ENCODE data around the gene CCDC127. TPM values are rescaled to one million over a fixed set of nuclear protein-coding genes. Genes with fewer than 3 reads are reported as not detected.
A peak's percentile ranks its signal among the peaks of the same experiment; 100 is the strongest.

The CCDC127 gene
- total and polyA plus RNA-seq, 2 of the 4 experiments (the other 2 are of a cell fraction), result 3.2 to 3.9 TPM

- Histone ChIP-seq H3K56ac (ENCODE audit: extremely low read depth, insufficient read depth, low read length) (no peak overlapping the region), H3K4me3 (ENCODE audit: insufficient read depth, low read depth, low read length) (no peak overlapping the region), H3K9ac (ENCODE audit: low read depth, low read length) (no peak overlapping the region), H2BK20ac (ENCODE audit: low read depth, low read length) (no peak overlapping the region), H3K14ac (replicated peaks; ENCODE audit: low read depth, low read length) (no peak overlapping the region), H4K20me1 (ENCODE audit: insufficient read depth, low read length) (peaks cover 2% of the 10 kb centered on the region; the same call in 1 of the 2 replicates), H2BK120ac (ENCODE audit: low read depth, low read length) (no peak overlapping the region), H2AK9ac (replicated peaks; ENCODE audit: low read depth, low read length, poor library complexity) (no peak overlapping the region), H2AFZ (replicated peaks; ENCODE audit: low read length, poor library complexity) (peak overlapping the region; percentile 17), H3K36me3 (ENCODE audit: control insufficient read depth, insufficient read depth, low read length) (no peaks in the 10 kb centered on the region), H2BK5ac (ENCODE audit: low read depth, low read length, poor library complexity, severe bottlenecking) (no peak overlapping the region), H3K27ac (ENCODE audit: insufficient read depth, low read length) (no peak overlapping the region), H3K4me1 (ENCODE audit: control insufficient read depth, insufficient read depth, low read length) (no peaks in the 10 kb centered on the region), H3K9me1 (ENCODE audit: insufficient read depth, low read length) (peaks cover 5% of the 10 kb centered on the region; the same call in 1 of the 2 replicates), H2BK15ac (ENCODE audit: low read depth, low read length) (no peak overlapping the region), H3K18ac (ENCODE audit: low read depth, low read length) (no peak overlapping the region), H3K4ac (ENCODE audit: low read depth, low read length) (no peak overlapping the region), H3K79me1 (ENCODE audit: low read depth in 1 of 2, low read length in 2 of 2) (no peaks in the 10 kb centered on the region), H3K23ac (ENCODE audit: low read depth, low read length) (no peak overlapping the region), H3K27me3 (ENCODE audit: control insufficient read depth, insufficient read depth, low read length) (peaks cover 6% of the 10 kb centered on the region; the same call in 1 of the 2 replicates), H4K8ac (ENCODE audit: low read depth in 2 of 2, low read length in 2 of 2) (no peak overlapping the region), H4K5ac (ENCODE audit: low read depth, low read length) (no peak overlapping the region), H3K4me2 (ENCODE audit: low read depth, low read length) (no peak overlapping the region), H2AK5ac (ENCODE audit: low read depth, low read length) (no peak overlapping the region), H3K9me3 (ENCODE audit: control insufficient read depth, insufficient read depth, low read length) (no peaks in the 10 kb centered on the region), H4K91ac (ENCODE audit: insufficient read depth, low read depth, low read length) (no peak overlapping the region)
- no peak for DNase-seq
- WGBS, 2 experiments (ENCODE audit: extremely low coverage in 2 of 2, insufficient read length in 1 of 2), result 96% methylated on average over 12 of the region's 28 CpGs; no CpG with 5 or more reads in 1 of the 2 experiments
- no TSS peak for BruUV-seq (replicated peaks)
- ATAC-seq (ENCODE audit: low read depth), result no peak
- CTCF ChIA-PET, result no interaction called here
- dilution Hi-C loops (cut with HindIII; ENCODE audit: low sequenced_read_pairs, unreplicated experiment), result no loop called here
- intact Hi-C loops (cut with micrococcal nuclease), result no loop called here
- in situ Hi-C loops (cut with MboI; ENCODE audit: low sequenced_read_pairs), result no loop called here
- POLR2A ChIA-PET (ENCODE audit: unreplicated experiment), result no interaction called here
- TF ChIP-seq MAFK (IDR thresholded peaks at IDR 0.05; ENCODE audit: low read depth, low read length) (no peak), BHLHE40 (IDR thresholded peaks at IDR 0.05; ENCODE audit: low read depth, low read length) (no peak), RCOR1 (IDR thresholded peaks at IDR 0.05; ENCODE audit: insufficient replicate concordance, low read length) (no peak), ELK1 (IDR thresholded peaks at IDR 0.05; ENCODE audit: borderline replicate concordance, low read depth, low read length) (no peak), USF2 (IDR thresholded peaks at IDR 0.05; ENCODE audit: low read depth, low read length) (no peak), CTCF (conservative IDR thresholded peaks at IDR 0.05; ENCODE audit: low read depth, low read length) (no peak), SMC3 (IDR thresholded peaks at IDR 0.05; ENCODE audit: low read depth, low read length) (no peak), MAZ (IDR thresholded peaks at IDR 0.05; ENCODE audit: borderline replicate concordance, low read depth, low read length) (no peak), RFX5 (IDR thresholded peaks at IDR 0.05; ENCODE audit: low read depth, low read length) (no peak), FOS (IDR thresholded peaks at IDR 0.05; ENCODE audit: low read depth, low read length) (no peak), POLR2A (IDR thresholded peaks at IDR 0.05; ENCODE audit: low read depth, low read length) (no peak), MXI1 (IDR thresholded peaks at IDR 0.05; ENCODE audit: borderline replicate concordance, low read depth, low read length) (no peak), NFE2L2 (IDR thresholded peaks at IDR 0.05; ENCODE audit: low read depth, low read length) (no peak), RAD21 (IDR thresholded peaks at IDR 0.05; ENCODE audit: low read length) (no peak)
Measured at GRCh38 chr5:186091-187041, 31.6 kb downstream of the CCDC127 start.
